Head of caudate nucleus (tissue), 42 donors: ENCODE measurements around the gene POP5.
"Not testable (repeated sequence)": the region's sequence is repeated elsewhere in the genome, so short reads cannot be mapped to it uniquely, and the experiment has no call there.

ENCODE experiments used
- DNase-seq, 42 donors: peaks; one replicate each; pipeline versions ENCODE4 v3.0.0 to v3.0.0-alpha.2; 2020 to 2021; ENCODE audit warnings: mixed read lengths in 7 of 42
- intact Hi-C: fragments of 100-400 bp; cut with DNase I; formaldehyde crosslinking; loops from one replicate; pipeline ENCODE4 v1.15.0; 2022

The POP5 gene

DNA sequence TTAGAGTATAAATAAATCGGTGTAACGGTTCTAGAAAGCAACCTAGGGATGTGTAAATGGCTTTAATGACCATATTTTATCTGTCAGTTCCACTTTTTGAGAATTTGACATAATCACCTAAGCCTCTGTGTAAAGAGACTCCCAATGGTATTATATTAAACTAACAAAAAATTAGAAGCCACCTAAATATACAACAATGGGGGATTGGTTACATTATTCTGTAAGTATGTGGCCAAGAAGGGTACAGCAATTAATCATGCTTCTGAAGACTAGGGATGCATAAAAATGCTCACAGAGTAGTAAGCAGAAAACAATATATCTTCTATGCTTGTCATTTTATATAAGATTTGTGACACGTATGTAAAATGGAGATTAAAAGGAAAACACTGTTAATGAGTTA, 36.5 kb downstream of the POP5 start:
- no peak for DNase-seq
- intact Hi-C loops: no loop called here

- intact Hi-C loops: no loop called here
- no peak for DNase-seq
Measured at GRCh38 chr12:120542166-120542565, 39.0 kb downstream of the POP5 start.

DNA sequence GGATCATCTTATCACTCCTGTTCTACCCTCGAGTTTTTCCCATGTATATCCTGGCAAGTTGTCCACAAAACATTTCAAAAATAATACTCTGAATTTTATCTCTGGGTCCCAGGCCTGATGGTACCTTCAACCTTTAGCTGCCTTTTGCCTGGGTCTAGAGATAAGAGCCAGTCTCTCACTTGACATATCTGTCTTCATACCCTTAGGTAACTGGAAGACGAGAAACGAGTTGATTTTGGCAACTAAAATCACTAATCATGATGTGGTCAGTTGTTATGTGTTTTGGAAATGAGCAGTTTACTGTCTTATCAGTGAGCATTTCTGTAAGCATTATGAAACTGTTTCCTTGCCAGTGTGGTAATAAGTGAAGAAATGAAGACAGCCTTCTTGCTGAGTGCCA, 40.8 kb downstream of the POP5 start:
- intact Hi-C loops: no loop called here

GRCh38 chr12:120539303-120539702, 41.9 kb downstream of the POP5 start:
- DNase-seq: no peak
- intact Hi-C loops: no loop called here

More for the DNA sequence above, 40.8 kb downstream of the POP5 start:
- DNase-seq: no peak

- peak in 7 of 42 donors; percentile 16 to 47 (median 41) for DNase-seq
- intact Hi-C loops: no loop called here
Measured at GRCh38 chr12:120538281-120539156, 42.7 kb downstream of the POP5 start.

DNA sequence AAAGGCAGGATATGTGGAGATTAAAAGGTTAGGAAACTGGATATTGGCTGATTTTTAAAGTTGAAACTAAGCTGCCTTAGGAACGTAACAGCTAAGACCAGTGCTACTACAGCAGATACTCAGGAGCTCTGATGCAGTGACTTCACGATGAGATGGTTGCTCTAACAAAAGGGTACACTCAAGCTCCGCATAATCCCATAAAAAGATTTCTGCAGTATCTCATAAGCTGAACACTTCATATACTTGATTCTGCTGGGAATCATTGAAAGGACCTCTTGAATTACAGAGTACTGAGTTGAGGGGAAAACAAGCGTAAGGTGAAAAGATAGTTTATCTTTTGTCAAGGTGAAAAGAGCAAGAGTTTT, 43.4 kb downstream of the POP5 start:
- intact Hi-C loops: no loop called here
- no peak for DNase-seq

GRCh38 chr12:120536064-120536791, 45.0 kb downstream of the POP5 start:
- no peak for DNase-seq

DNA sequence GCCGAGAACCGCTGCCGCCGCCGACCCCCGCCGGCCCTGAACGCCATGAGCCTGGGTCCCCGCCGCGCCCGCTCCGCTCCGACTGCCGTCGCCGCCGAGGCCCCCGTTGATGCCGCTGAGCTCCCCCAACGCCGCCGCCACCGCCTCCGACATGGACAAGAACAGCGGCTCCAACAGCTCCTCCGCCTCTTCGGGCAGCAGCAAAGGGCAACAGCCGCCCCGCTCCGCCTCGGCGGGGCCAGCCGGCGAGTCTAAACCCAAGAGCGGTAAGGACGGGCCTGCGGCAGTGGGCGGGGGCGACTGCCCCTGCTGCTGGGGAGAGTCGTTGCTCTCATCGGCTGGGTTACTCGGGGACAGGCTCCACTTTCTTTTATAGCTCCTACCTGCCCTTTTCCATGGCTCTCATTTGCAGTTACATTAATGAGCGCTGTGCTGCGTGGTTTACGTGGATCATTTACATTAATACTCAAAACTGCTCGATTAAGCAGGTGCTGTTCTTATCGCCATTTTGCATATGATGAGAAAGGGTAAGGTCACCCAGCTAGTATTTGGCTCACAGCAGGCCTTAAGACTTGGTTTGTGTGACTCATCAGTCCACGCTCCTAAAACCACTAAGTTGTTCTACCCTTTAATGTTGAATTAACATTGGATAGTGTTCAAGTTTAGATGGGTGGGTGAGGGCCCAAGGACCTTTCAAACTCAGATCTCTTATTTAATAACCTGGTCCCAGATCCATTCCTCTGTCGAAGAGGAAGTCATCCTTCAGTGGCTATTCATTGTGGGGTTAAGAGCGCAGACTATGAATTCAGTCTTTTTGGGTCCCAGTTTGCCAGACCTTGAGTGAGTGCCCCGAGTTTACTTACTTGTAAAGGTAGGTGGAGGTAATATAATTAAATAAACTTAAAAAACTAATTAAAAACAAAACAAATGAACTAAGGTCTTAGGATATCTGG, 46.2 kb downstream of the POP5 start:
- peak in 23 of 42 donors; percentile 11 to 54 (median 25) for DNase-seq
- intact Hi-C loops: no loop called here

More at GRCh38 chr12:120536064-120536791, 45.0 kb downstream of the POP5 start:
- intact Hi-C loops: no loop called here

GRCh38 chr12:120534203-120534702, 46.9 kb downstream of the POP5 start, which contains the start of gene RNF10:
RNF10 (plus strand) TSS chr12:120534356; CDS start chr12:120534812, 456 bp downstream.
- peak; percentile 63 to 93 (median 82) for DNase-seq
- intact Hi-C loops: no loop called here

DNA sequence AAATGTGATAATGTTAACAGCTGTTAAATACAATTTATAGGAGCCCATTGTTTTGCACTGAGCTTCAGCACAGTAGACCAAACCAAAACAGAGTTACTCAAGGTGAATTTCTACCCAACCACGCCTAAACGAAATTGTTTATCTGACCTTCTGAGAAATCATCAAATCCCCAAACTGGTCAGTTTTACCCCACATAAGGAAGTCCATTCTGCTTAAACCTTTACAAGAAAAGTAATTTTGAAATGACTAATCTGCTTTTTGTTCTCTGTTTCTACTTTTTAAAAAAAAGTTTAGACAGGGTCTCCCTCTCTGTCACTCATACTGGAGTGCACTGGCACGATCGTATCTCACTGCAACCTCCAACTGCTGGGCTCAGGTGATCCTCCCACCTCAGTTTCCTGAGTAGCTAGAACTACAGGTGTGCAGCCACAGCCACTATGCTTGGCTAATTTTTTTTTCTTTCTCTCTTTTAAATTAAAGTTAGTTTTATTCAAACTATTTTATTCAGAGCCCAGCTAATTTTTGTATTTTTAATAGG, 48.4 kb downstream of the POP5 start:
- intact Hi-C loops: no loop called here
- no peak for DNase-seq

GRCh38 chr12:120530418-120530761, 50.8 kb downstream of the POP5 start:
- intact Hi-C loops, DNase-seq: not testable (repeated sequence)

GRCh38 chr12:120529641-120530417, 51.4 kb downstream of the POP5 start:
- intact Hi-C loops: loop anchor here (5.0 kb wide), 1 partner anchor 63 kb away; the partner anchor contains the start of gene SRSF9
- peak in 3 of 42 donors; percentile 15 to 38 (median 18) for DNase-seq

DNA sequence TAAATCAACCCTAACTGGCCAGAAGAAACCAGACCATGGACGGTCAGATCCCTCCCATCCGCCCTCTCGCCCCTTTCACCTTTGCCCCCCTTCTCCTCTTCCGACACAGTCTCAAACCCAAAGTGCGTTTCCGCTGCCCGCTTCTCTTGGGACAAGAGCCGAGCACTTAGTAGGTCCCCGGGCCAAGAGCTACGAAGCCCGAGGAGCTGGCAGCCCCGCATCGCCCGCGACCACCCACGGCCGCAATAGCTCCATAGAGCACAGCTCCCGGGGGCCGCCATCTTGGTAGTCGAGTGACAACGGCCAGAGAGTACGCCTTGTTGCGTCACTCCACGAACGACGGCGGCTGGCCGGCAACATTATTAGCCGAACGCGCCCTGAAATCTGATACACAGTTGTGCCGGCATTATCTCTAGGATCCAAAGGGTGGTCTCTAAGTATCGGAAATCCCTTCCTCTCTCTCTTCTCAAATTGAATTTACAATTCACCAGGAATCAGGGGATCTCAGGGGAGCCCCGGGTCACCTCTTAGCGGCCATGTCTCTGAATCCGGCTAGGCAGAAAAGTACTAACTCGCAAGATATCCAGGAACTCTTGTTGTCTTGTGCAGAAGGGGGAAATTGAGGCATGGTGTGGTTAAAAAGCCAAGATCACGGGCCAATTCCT, 52.2 kb downstream of the POP5 start, which contains the start of gene COQ5:
COQ5 (minus strand) TSS at position 298 of the 665 bp plus-strand sequence; CDS start at position 281, 17 bp downstream.
- intact Hi-C loops: loop anchor here (5.0 kb wide), 1 partner anchor 62 kb away; the partner anchor contains the start of gene SRSF9
- peak; percentile 91 to 98 (median 95) for DNase-seq
